HG02970 (cell line): Measurements from ENCODE around the gene AUTS2.

Experiments used
- ATAC-seq: cut with Tn5 transposase; IDR thresholded peaks from one replicate; pipeline ENCODE4 v1.9.1; 2021; ENCODE audit warnings: mild to moderate bottlenecking, moderate library complexity, moderate number of reproducible peaks; ENCODE audit not compliant: unreplicated experiment, low FRiP score

Gene AUTS2

DNA sequence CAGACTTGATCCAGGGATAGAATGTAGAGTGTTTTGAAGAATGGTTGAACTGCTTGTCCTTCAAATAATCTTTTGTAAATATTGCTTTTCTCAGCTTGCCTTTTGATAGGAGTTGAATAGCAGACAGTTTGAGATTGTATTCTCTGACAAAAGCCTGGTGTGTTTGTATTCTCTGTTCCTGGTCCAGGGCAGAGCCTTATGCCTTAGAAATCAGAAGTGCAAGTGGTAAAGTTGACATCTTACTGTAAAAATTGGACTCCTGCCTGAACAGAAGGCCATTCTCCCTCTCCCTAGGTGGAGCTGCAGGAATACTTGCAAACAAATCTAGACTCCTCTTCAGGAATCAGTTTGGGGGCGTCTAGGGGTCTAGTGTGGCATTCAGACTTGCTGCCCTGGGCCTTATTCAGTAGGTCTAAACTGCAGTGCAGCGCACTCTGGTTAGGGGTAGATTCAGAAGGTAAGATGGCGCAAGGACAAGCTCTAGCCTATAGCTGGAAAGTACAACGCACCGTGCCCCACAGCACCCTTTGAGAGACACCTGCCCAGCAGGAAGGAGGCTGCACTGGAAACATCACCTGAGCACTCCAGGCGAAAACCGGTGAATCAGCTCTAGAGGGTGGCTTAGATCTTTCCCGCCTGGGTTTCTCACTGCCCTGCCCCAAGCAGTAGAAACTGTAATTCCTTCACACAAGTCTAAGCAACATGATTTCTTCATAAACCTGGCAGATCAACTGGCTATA, 925.1 kb downstream of the AUTS2 start:
- no peak for ATAC-seq

DNA sequence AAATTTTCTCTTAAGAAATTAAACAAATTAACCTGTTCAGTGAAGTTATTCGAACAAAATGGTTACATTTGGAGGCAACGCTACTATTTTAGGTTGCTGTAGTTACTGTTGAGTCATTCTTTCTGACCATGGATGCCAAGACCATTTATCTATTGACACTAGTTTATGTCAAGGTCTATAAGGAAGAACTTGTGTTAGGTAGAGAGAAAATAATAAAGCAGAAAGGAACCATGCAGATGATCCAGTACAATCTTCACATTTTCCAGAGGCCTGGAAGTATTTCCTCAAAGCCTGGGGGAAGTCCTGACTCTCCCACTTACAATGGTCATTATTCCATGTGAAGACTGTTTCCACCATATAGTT, 925.7 kb downstream of the AUTS2 start:
- no peak for ATAC-seq

DNA sequence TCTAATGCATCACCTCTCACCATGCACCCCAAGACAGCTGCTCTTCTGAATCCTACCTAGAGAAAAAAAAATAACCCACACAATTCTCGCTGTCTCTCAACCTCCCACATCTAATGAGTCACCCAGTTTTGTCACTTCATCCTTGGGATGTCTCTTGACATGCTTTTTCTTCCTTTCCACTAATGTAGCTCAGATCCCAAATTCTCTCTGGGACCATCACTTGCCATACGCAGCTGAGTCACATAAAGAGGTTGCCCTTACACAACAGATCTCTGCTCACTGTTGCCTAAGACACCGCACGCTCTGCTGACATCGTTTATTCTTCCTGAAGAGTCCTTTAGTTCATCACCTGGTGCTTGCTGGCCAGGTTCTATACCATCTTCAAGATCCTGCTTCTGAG, 927.7 kb downstream of the AUTS2 start:
- ATAC-seq: no peak

DNA sequence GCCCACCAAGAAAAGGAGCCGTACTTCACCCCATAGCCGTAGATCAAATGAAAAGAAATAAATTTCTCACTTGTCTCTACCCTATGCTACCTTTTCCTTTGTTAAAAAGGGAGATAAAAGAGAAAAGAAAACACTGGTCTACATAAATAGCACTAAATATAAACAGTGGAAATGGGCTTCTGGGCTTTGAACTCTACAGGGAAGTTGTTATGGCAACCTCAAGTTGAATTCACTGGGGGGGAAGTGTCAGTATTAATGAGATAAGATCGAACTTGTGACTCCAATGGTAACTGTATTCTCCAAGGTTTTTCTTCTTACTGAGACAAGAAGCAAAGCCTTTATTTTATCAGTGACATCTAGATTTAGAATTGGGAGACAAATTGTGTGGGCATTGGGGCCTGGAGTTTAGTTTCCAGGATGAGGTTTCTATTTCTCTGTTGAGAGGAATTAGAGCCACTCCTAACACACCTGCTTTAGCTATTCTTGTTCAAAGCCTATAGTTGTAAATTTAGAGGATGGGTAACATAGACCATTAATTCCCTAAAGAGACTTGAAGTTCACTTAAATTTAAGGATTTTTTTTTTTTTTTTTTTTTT, 929.3 kb downstream of the AUTS2 start:
- ATAC-seq: no peak

DNA sequence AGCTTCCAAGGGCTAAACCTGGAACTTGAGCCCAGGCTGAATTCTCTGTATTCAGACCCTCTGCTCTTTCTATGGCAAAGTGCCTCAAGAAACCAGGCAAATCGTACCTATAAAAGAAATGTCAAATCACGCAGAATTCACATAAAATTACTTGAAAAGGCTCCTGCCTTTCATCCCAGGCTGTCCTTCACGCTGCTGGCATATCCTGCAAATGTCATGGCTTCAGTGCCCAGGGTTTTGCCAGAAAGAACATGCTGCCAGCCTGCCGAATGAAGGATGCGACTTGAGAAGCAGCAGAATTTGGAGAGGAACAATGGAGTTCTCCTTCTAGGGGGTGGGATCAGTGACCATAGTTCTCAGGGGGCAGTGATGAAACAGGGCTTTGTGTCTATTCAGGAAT, 931.2 kb downstream of the AUTS2 start:
- ATAC-seq: no peak

DNA sequence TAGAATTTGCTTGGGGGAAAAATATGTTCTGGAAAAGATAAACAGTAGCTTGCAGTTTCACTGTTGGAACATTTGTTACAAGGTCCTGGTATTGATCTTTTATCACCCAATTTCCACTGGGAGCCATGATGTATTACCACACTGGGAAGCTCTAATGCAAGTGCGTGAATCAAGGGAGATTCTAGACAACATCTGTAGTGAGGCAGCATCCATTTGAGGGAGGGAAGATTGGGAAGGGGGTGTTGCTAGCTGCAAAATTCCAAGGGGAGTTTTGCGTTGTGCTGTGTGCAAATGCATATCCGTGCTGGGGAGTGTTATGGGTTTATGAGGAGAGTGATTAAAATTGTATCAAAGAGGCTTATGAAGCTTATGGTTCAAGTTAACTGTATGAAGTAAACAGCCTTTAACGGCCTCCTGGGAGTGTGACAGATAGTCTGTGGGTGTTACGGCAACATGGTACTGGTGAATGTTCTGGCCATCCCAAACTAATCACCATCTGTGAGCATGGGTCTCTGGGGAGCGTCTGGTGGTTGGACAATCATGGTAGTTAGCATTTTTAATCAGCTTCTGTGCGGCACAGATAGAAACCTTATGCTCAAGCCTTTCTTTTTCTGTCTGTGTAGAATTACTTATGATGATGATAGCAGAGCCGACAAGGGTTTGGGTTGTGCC, 931.8 kb downstream of the AUTS2 start:
- no peak for ATAC-seq

DNA sequence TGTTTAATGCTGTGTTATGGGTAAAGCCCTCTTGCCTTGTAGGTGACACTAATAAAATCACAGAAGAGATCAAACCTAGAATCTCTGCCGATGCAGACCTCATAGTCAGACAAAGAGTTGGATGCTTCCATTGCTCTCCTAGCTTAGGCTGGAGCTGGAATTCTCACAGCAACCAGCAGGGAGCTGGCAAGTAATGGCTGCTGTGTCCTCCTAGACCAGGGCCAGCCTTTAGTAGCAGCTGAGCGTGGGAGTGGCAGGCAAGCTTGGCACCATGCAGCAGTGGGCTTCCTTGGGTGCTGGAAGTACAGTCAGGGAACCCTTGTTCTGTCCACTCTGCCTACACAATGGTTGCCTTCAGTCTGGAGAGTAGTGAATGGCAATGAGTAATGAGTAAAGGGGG, 935.3 kb downstream of the AUTS2 start:
- ATAC-seq: no peak

DNA sequence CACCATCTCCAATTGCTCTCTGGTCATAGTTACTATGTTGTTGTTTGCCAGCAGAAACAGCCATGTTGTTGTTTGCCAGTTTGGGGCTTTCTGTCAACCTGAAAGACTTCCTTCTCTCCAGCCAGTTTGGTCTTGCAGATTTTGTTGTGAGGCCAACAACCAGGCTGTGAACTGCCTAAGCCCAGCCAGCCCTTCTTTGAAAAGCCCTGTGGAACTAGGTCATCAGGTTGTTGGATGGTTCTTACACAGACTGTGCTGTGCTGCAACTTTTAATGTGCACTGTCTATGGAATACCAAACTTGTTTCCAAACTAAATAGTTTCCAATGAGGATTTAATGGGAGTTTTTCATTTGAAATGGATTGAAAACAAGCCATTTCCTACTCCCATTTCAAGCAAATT, 940.9 kb downstream of the AUTS2 start:
- ATAC-seq: no peak

DNA sequence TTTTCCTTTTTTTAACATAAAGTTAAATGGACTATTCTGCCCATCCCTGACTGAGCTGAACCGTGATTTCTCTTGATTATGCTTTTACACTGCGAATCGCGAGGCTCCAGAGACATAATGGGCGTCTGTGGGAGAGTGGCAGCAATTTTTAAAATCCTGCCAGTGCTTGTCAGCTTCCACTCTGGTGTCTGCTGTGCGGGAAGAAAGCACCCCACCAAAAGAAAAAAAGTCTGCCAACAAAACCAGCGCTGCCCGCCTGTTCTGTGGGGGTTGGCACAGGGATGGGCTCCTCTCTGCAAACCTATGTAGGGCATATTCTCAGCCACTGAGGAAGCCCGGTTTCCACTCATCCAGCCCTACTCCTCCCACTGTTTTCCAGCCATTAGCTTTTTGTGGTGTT, 941.3 kb downstream of the AUTS2 start:
- ATAC-seq: no peak

DNA sequence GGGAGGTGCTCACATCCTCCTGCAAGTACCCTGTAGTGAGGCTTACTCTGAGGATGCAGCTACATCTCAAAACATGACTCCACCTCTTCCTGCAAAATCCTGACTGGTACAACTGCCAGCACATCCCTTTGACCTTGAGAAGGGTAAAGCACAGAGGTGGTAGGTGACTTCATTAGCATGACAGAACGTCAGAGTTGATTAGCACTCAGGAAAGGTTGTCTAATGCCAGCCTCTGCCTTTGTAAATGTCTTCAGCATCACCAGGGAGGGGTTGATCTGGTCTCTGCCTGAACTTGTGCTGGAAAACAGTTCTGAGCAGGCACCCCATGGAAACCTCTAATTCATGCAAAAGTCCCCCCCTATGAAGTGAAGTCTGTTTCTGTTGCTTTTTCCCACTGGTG, 942.4 kb downstream of the AUTS2 start:
- ATAC-seq: no peak

DNA sequence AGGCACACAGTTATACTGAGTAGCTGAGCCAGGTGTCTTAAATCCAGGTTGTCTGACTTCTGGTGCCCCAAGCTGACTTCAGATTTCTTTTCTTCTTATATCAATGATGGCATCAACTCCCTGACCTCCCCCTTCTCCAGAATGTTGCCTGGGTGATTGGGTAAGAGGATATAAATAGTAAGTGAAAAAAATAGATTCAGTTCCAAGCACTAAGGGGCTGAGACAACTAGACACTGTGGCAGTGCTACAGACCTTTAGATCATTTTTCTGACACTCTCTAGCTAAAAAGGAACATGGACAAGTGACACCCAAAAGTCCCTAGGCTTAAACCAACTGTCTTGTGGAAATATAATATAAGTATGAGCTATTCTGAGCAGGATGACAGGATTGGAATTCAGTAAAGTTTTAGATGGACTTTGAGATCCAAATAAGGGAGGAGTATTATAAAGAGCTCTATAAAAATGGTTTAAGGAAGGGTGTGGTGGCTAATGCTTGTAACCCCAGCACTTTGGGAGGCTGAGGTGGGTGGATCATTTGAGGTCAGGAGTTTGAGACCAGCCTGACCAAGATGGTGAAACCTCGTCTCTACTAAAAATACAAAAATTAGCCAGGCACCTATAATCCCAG, 944.6 kb downstream of the AUTS2 start:
- ATAC-seq: no peak

DNA sequence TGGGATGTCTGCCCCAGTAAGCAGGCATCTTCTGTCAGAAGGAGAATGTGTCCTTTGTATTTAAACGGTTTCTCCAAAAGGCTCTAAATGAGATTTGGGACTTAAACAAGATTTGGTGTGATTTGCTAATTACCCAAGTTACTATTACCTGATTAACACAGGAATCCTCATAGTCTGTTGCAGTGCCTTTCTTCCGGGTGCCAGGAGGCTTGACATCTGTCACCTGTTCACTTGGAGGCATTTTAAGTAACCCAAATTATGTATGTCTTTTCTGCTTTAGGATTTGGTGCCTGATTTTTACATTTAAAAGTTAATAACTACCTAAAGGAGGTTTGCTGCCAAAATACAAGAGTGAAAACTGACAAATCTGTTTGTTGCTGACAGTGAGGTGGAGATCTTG, 945.7 kb downstream of the AUTS2 start:
- ATAC-seq: no peak

DNA sequence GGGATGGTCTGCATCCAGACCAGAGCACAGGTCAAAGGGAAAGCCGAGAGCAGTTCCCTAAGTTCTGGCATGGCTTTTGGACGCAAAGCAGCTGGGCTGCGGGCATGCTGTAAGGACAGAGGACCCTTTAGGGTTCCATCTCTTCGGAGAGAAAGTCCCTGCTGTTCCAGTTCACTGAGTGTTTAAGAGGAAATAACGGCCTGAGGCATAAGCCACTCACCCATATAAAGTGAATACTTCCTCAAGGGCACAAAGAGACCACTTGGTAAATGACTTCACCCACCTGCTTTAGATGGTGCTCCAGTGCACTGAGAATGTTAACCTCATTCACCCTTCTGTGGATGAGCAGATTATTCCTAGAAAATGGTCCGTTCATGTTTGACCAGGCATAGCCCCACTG, 946.9 kb downstream of the AUTS2 start:
- no peak for ATAC-seq

DNA sequence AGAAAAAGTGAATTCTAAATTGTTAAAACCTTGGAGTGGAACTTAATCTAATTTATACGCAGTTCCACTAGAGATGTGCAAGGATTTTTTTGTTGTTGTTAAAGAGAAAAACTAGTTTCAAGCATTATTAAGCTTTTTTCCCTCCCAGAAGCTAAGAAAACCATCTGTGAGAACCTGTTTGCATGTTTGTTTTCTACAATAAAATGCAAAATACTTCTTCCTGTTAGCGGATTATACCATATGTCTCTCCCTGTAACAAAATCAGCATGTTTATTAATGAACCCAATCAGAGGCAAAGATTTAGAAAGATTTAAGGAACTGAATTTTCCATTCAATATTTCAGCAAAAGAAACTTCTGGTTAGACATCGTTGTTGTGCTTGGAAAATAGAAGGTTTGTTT, 953.9 kb downstream of the AUTS2 start:
- ATAC-seq: no peak

DNA sequence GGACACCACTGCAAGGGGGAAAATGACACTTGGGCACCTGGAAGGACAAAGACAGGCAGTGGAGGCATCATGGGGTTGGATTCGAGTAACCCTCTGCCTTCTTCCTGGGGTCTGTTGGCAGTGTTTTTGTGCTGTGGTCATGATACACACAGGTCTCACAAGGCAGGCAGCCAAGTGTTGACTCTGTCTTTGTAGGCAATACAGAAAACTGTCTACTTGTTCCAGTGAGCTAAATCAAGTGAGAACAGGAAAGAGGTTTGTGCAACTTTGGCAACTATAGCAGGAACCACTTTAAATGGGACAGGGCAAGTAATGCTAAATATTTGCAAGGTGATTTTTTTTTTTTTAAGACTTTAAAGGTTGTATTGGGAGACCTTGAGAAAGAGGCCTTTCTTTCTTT, 955.1 kb downstream of the AUTS2 start:
- no peak for ATAC-seq

DNA sequence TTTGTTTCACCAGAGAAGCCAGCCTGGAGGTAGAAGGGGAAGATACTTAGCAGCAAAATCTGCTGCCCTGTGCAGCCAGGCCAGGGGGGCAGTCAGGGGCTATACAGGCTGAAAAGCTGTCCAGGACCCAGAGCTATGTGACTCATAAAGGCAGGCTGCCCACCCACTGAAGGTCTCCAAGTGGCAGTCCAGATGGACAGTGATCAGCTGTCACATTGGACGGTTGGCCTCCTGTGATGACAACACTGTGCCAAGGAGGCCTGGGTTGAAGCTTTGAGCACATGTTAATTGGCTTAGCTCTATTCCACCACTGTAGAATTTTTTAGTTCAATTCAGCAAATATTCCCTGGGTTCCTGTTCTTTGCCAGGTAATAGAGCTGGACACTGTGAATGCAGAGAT, 956.4 kb downstream of the AUTS2 start:
- ATAC-seq: no peak

DNA sequence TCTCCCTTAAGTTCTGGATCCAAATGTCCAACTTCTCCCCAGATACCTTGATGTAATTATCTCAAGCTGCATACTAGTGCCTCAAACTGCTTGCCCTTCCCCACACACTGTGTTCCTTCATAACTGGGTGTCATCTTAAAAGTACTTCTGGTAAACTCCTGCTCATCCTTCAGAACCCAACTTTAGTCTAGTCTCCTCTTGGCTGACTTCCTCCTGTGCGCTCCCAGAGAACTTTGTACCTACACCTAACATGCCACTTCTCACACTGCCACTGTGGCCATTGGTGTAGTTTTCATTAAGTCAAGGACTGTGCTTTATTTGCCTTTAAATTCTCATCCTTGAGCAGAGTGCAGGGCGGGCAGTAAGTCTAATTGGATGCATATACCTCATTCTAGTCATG, 958.5 kb downstream of the AUTS2 start:
- no peak for ATAC-seq

DNA sequence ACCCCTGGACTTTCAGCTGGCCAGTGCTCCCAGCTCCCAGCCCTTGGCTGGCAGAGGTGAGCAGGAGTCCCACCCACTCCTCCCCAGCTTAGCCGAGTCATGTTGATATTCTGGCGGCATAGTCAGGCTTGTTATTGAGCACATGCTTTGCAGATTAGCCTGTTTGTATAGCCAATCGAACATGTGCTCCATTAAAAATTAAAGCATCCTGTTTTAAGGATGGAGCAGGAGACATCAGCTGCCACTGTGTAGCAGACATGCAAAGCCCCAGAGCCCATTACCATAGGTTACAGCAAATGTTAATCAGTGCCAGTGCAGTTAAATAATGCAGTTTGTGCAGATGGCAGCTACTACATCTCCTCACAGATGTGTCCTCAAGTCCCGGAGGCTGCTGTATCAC, 959.1 kb downstream of the AUTS2 start:
- no peak for ATAC-seq

DNA sequence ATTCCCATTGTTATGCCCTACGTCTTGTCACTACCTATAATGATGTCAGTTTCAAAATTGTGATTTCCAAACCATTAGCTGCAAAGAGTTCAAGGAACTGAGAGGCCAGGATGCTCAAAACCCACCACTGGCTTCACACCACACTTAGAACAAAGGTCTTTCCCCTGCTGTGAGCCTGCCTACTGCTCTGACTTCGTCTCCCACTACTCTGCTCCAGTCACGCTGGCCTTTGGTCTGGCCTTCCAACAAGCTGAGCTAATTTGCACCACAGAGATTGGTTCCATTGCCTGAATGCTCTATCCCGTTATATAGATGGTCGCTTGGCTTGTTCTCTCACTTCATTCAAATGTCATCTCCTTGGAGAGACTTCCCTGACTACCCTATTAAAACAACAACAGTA, 961.5 kb downstream of the AUTS2 start:
- ATAC-seq: no peak

DNA sequence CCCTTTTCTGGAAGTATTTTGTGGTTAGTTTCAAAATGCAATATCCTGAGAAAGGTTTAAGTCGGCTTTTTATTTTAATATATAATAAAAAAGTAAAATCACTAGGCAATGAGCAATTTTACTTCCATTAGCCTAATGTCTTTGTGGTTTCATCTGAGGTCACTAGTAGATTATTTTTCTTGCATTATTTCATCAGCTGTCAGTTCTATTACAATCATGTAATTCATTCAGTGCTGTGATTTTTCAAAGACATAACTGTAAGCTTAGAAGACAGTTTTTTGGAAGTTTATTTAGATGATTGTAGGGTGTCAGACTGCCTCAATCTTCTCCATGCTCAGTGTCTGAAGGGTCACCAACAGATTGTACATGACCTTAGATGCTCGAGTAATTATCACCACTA, 965.7 kb downstream of the AUTS2 start:
- no peak for ATAC-seq

DNA sequence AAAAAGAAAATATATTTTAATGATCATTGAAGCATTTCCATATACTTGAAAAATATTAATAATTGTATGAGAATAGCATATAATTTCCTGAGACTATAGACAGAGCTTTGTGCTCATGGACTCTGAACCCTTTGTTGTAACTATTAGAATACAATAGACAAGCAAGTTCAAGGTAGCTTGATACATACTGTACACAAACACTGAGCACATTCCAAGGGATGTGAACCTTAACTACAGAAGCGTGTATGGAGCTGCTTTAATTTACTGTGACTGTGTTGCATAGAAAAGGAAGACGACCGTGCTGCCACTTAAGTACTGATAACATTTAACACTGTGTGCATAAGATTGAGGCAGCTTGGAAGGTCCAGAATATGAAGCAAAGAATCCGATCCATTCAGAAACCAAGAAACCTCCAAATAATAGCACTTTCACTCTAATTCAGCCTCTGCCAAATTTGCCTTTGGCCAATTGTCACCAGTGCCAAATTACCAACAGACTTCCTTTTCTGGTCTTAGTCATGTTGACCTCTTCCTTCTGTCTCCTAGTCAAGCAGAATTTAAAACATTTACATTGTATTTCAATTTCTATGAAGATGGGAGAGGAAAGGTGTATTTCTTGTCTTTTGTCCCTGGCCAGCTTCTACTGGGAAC, 967.6 kb downstream of the AUTS2 start:
- no peak for ATAC-seq
